DMS114 treated with DMSO at 0.1 percent for 48 hours (cell line): Measurements from ENCODE around the gene PLCB1.

Source experiments
- DNase-seq: peaks from one replicate; lab custom pipeline; 2025; ENCODE audit not compliant: unreplicated experiment; lab: John Stamatoyannopoulos, UW

The PLCB1 gene

GRCh38 chr20:8394308-8394945 lies 262.4 kb downstream of the PLCB1 start:
- DNase-seq, result no peak

GRCh38 chr20:8395956-8396355 lies 263.9 kb downstream of the PLCB1 start:
- DNase-seq, result no peak

GRCh38 chr20:8398263-8399051 lies 266.4 kb downstream of the PLCB1 start:
- DNase-seq, result no peak

- no peak for DNase-seq
Observed at GRCh38 chr20:8399947-8400346, 267.9 kb downstream of the PLCB1 start.

GRCh38 chr20:8400486-8400885 lies 268.4 kb downstream of the PLCB1 start:
- DNase-seq, result no peak

- DNase-seq, result no peak
Observed at GRCh38 chr20:8401556-8401955, 269.5 kb downstream of the PLCB1 start.

- no peak for DNase-seq
Observed at GRCh38 chr20:8402798-8403197, 270.7 kb downstream of the PLCB1 start.

GRCh38 chr20:8404912-8405635 lies 273.0 kb downstream of the PLCB1 start:
- no peak for DNase-seq

GRCh38 chr20:8406391-8406790 lies 274.3 kb downstream of the PLCB1 start:
- no peak for DNase-seq

GRCh38 chr20:8408587-8409307 lies 276.7 kb downstream of the PLCB1 start:
- no peak for DNase-seq

- no peak for DNase-seq
Observed at GRCh38 chr20:8413691-8414090, 281.6 kb downstream of the PLCB1 start.

GRCh38 chr20:8414586-8415274 lies 282.7 kb downstream of the PLCB1 start:
- no peak for DNase-seq

GRCh38 chr20:8421981-8422380 lies 289.9 kb downstream of the PLCB1 start:
- DNase-seq, result no peak

- DNase-seq, result no peak
Observed at GRCh38 chr20:8423482-8423881, 291.4 kb downstream of the PLCB1 start.

GRCh38 chr20:8424010-8424409 lies 291.9 kb downstream of the PLCB1 start:
- DNase-seq, result no peak

- no peak for DNase-seq
Observed at GRCh38 chr20:8425016-8425415, 292.9 kb downstream of the PLCB1 start.

- DNase-seq, result no peak
Observed at GRCh38 chr20:8425802-8426201, 293.7 kb downstream of the PLCB1 start.

GRCh38 chr20:8427419-8428040 lies 295.5 kb downstream of the PLCB1 start:
- DNase-seq, result no peak

GRCh38 chr20:8428988-8429387 lies 296.9 kb downstream of the PLCB1 start:
- no peak for DNase-seq
